ENCODE data around the gene RGS14. TPM values are rescaled to one million over a fixed set of nuclear protein-coding genes. Genes with fewer than 3 reads are reported as not detected.

The RGS14 gene
- total RNA-seq, 4 donors from 2014 or later: 7.0 to 16.4 (median 7.5) TPM

- no peak for TF ChIP-seq CTCF (IDR thresholded peaks at IDR 0.05; ENCODE audit: low read depth)
Measured at GRCh38 chr5:177351392-177352329, 6.1 kb upstream of the RGS14 start, which contains the start of gene LMAN2. LMAN2 (minus strand) TSS chr5:177351668; CDS start chr5:177351647, 21 bp downstream.

GRCh38 chr5:177353093-177353492, 4.6 kb upstream of the RGS14 start:
- TF ChIP-seq CTCF (IDR thresholded peaks at IDR 0.05; ENCODE audit: low read depth): no peak

GRCh38 chr5:177354256-177354655, 3.5 kb upstream of the RGS14 start:
- no peak for TF ChIP-seq CTCF (IDR thresholded peaks at IDR 0.05; ENCODE audit: low read depth)

- no peak for TF ChIP-seq CTCF (IDR thresholded peaks at IDR 0.05; ENCODE audit: low read depth)
Measured at GRCh38 chr5:177354711-177355110, 3.0 kb upstream of the RGS14 start.

- TF ChIP-seq CTCF (IDR thresholded peaks at IDR 0.05; ENCODE audit: low read depth): no peak
Measured at GRCh38 chr5:177355162-177355867, 2.4 kb upstream of the RGS14 start.

GRCh38 chr5:177355868-177356168, 1.9 kb upstream of the RGS14 start:
- TF ChIP-seq CTCF (IDR thresholded peaks at IDR 0.05; ENCODE audit: low read depth): no peak

- no peak for TF ChIP-seq CTCF (IDR thresholded peaks at IDR 0.05; ENCODE audit: low read depth)
Measured at GRCh38 chr5:177356746-177357145, 978 bp upstream of the RGS14 start.
